Gastrocnemius medialis (tissue), 4 donors: Measurements from ENCODE around the gene RYR1. TPM values are rescaled to one million over a fixed set of nuclear protein-coding genes. Genes with fewer than 3 reads are reported as not detected.

Experiments used
- ATAC-seq, 2 donors: fragments of 150-250 bp; one replicate each; pipeline ENCODE4 v1.9.1; 2016
- DNase-seq, 2 donors: peaks; one replicate each; pipeline ENCODE4 v3.0.0-alpha.2; 2019
- H3K27ac ChIP-seq, 4 donors: fragments of 200-600 bp; sonication (generic); 1 replicate in 1 of 4; 2 replicates in 3 of 4; pipeline ENCODE4 v1.5.1; 2016 to 2018; ENCODE audit warnings: mild to moderate bottlenecking in 2 of 4, moderate library complexity in 1 of 4
- H3K27me3 ChIP-seq, 3 donors: fragments of 200-600 bp; sonication (generic) in 2 of 3; 1 replicate in 1 of 3; 2 replicates in 2 of 3; pipeline versions ENCODE4 v1.5.1 to v1.6.0; 2016 to 2019; ENCODE audit warnings: mild to moderate bottlenecking in 1 of 3, moderate library complexity in 1 of 3
- H3K36me3 ChIP-seq, 2 donors: fragments of 200-600 bp; sonication (generic) in 1 of 2; one replicate each; pipeline ENCODE4 v1.5.1; 2017 to 2018
- H3K4me1 ChIP-seq, 2 donors: fragments of 200-600 bp; sonication (generic) in 1 of 2; one replicate each; pipeline ENCODE4 v1.5.1; 2016 to 2017; ENCODE audit warnings: mild to moderate bottlenecking in 2 of 2
- H3K4me3 ChIP-seq, 4 donors: fragments of 200-600 bp; sonication (generic) in 3 of 4; 1 replicate in 1 of 4; 2 replicates in 3 of 4; pipeline ENCODE4 v1.5.1; 2016 to 2019; ENCODE audit warnings: mild to moderate bottlenecking in 2 of 4
- H3K9me3 ChIP-seq, 3 donors: fragments of 200-600 bp; sonication (generic) in 2 of 3; 1 replicate in 1 of 3; 2 replicates in 2 of 3; pipeline ENCODE4 v1.5.1; 2016 to 2019
- CTCF ChIP-seq, 5 experiments: fragments of 450-650 bp in 3 of 5; fragments of 200-600 bp in 2 of 5; sonication (generic) in 2 of 5; IDR thresholded peaks in 4 of 5; conservative IDR thresholded peaks in 1 of 5; 1 replicate in 4 of 5; 2 replicates in 1 of 5; pipeline ENCODE4 v1.5.1; 2016 to 2019; ENCODE audit warnings: antibody characterized with exemption in 5 of 5, mild to moderate bottlenecking in 3 of 5, moderate library complexity in 3 of 5
- POLR2A ChIP-seq, 2 donors: fragments of 450-650 bp; IDR thresholded peaks; one replicate each; pipeline ENCODE4 v1.6.1; 2017; ENCODE audit warnings: antibody characterized with exemption in 2 of 2, mild to moderate bottlenecking in 2 of 2, moderate library complexity in 2 of 2
- in situ Hi-C, 4 donors: fragments of 200-750 bp; cut with MboI; loops; one replicate each; pipeline versions ENCODE4 v1.15.0 to v1.8.0; 2017; ENCODE audit warnings: low sequenced_read_pairs in 4 of 4
- intact Hi-C: fragments of 100-400 bp; cut with DNase I; formaldehyde crosslinking; loops from one replicate; pipeline ENCODE4 v1.15.1; 2023; ENCODE audit warnings: low total_unique reads
- total RNA-seq, 4 donors: library from RNA; depleted of rRNA; stranded (reverse); fragments of >200 nt; gene quantifications; one replicate each; pipeline versions ENCODE4 v1.1.0 to v1.2.3, GENCODE V29; 2016

The RYR1 gene
- total RNA-seq, 4 donors from 2014 or later, result 607 to 831 (median 724) TPM

- Histone ChIP-seq H3K4me1 (no peaks in the 10 kb centered on the region), H3K27ac (no peak overlapping the region), H3K27me3 (no peaks in the 10 kb centered on the region), H3K36me3 (no peaks in the 10 kb centered on the region), H3K4me3 (no peak overlapping the region), H3K9me3 (no peaks in the 10 kb centered on the region)
- intact Hi-C loops, result no loop called here
- TF ChIP-seq POLR2A (IDR thresholded peaks at IDR 0.05), result no peak
- TF ChIP-seq CTCF (IDR thresholded peaks at IDR 0.05 in 4 of 5, conservative IDR thresholded peaks at IDR 0.05 in 1 of 5), result no peak
- ATAC-seq (no peak), DNase-seq (no peak)
- in situ Hi-C loops, result no loop called here
Measured at GRCh38 chr19:38420935-38421334, 12.6 kb upstream of the RYR1 start.

- H3K36me3 ChIP-seq, result no peaks in the 10 kb centered on the region
- no peaks in the 10 kb centered on the region for H3K9me3 ChIP-seq
- no peak for ATAC-seq
- no peaks in the 10 kb centered on the region for H3K27me3 ChIP-seq
- in situ Hi-C loops (no loop called here), intact Hi-C loops (no loop called here)
- no peaks in the 10 kb centered on the region for H3K4me1 ChIP-seq
- H3K4me3 ChIP-seq, result no peak overlapping the region
- no peak for DNase-seq
- H3K27ac ChIP-seq, result no peak overlapping the region
- TF ChIP-seq POLR2A (IDR thresholded peaks at IDR 0.05) (no peak), CTCF (IDR thresholded peaks at IDR 0.05 in 4 of 5, conservative IDR thresholded peaks at IDR 0.05 in 1 of 5) (no peak)
Measured at GRCh38 chr19:38421856-38422255, 11.6 kb upstream of the RYR1 start.

GRCh38 chr19:38422438-38422837 is 11.1 kb upstream of the RYR1 start:
- intact Hi-C loops (no loop called here), in situ Hi-C loops (no loop called here)
- DNase-seq (no peak), ATAC-seq (no peak)
- no peaks in the 10 kb centered on the region for H3K36me3 ChIP-seq
- TF ChIP-seq CTCF (IDR thresholded peaks at IDR 0.05 in 4 of 5, conservative IDR thresholded peaks at IDR 0.05 in 1 of 5), result no peak
- no peak for TF ChIP-seq POLR2A (IDR thresholded peaks at IDR 0.05)
- H3K27ac ChIP-seq, result no peak overlapping the region
- H3K4me3 ChIP-seq, result no peak overlapping the region
- H3K27me3 ChIP-seq, result no peaks in the 10 kb centered on the region
- no peaks in the 10 kb centered on the region for H3K4me1 ChIP-seq
- H3K9me3 ChIP-seq, result no peaks in the 10 kb centered on the region

- no peaks in the 10 kb centered on the region for H3K27me3 ChIP-seq
- in situ Hi-C loops (no loop called here), intact Hi-C loops (no loop called here)
- H3K4me1 ChIP-seq, result no peaks in the 10 kb centered on the region
- DNase-seq, result no peak
- ATAC-seq, result no peak
- no peak overlapping the region for H3K27ac ChIP-seq
- H3K4me3 ChIP-seq, result no peak overlapping the region
- TF ChIP-seq POLR2A (IDR thresholded peaks at IDR 0.05) (no peak), CTCF (IDR thresholded peaks at IDR 0.05 in 4 of 5, conservative IDR thresholded peaks at IDR 0.05 in 1 of 5) (no peak)
- H3K36me3 ChIP-seq, result no peaks in the 10 kb centered on the region
- no peaks in the 10 kb centered on the region for H3K9me3 ChIP-seq
Measured at GRCh38 chr19:38424272-38424671, 9.2 kb upstream of the RYR1 start.

- Histone ChIP-seq H3K4me1 (no peaks in the 10 kb centered on the region), H3K9me3 (no peaks in the 10 kb centered on the region), H3K4me3 (peak overlapping the region in 1 of 4 donors; percentile 26), H3K27me3 (no peaks in the 10 kb centered on the region), H3K27ac (no peak overlapping the region), H3K36me3 (no peaks in the 10 kb centered on the region)
- intact Hi-C loops (no loop called here), in situ Hi-C loops (no loop called here)
- no peak for TF ChIP-seq POLR2A (IDR thresholded peaks at IDR 0.05)
- TF ChIP-seq CTCF (IDR thresholded peaks at IDR 0.05 in 4 of 5, conservative IDR thresholded peaks at IDR 0.05 in 1 of 5), result no peak
- ATAC-seq (no peak), DNase-seq (no peak)
Measured at GRCh38 chr19:38425222-38425809, 8.2 kb upstream of the RYR1 start.
